Parathyroid adenoma (tissue), 2 donors: ENCODE data around the gene ARFGAP1.

Source experiments
- H2AFZ ChIP-seq: fragments of 300-600 bp; sonication (generic); one replicate; pipeline ENCODE4 v1.7.0; 2017; ENCODE audit warnings: antibody characterized with exemption, mild to moderate bottlenecking
- H3K27ac ChIP-seq: fragments of 300-600 bp; sonication (generic); one replicate; pipeline ENCODE4 v1.7.0; 2017
- H3K27me3 ChIP-seq: fragments of 300-600 bp; sonication (generic); one replicate; pipeline ENCODE4 v1.7.0; 2017; ENCODE audit warnings: low read length; ENCODE audit not compliant: control insufficient read depth, insufficient read depth
- H3K36me3 ChIP-seq: fragments of 300-600 bp; sonication (generic); one replicate; pipeline ENCODE4 v1.7.0; 2017; ENCODE audit warnings: low read length; ENCODE audit not compliant: control insufficient read depth, insufficient read depth
- H3K4me1 ChIP-seq: fragments of 300-600 bp; sonication (generic); one replicate; pipeline ENCODE4 v1.7.0; 2017; ENCODE audit warnings: control low read depth
- H3K4me2 ChIP-seq: fragments of 300-600 bp; sonication (generic); one replicate; pipeline ENCODE4 v1.7.0; 2017; ENCODE audit warnings: low read length
- H3K4me3 ChIP-seq: fragments of 300-600 bp; sonication (generic); one replicate; pipeline ENCODE4 v1.7.0; 2017; ENCODE audit warnings: low read depth, low read length
- H3K79me2 ChIP-seq: fragments of 300-600 bp; sonication (generic); one replicate; pipeline ENCODE4 v1.7.0; 2017; ENCODE audit warnings: control low read depth
- H3K9ac ChIP-seq: fragments of 300-600 bp; sonication (generic); one replicate; pipeline ENCODE4 v1.7.0; 2017; ENCODE audit warnings: mild to moderate bottlenecking
- H3K9me3 ChIP-seq: fragments of 300-600 bp; sonication (generic); one replicate; pipeline ENCODE4 v1.7.0; 2017; ENCODE audit warnings: low read length; ENCODE audit not compliant: control insufficient read depth
- CTCF ChIP-seq: fragments of 300-600 bp; sonication (generic); IDR thresholded peaks from one replicate; pipeline ENCODE4 v1.7.0; 2017; ENCODE audit warnings: antibody characterized with exemption, mild to moderate bottlenecking
- donor health status: primary hyperparathyroidism.

The ARFGAP1 gene

GRCh38 chr20:63269724-63270123, 2.9 kb upstream of the ARFGAP1 start:
- Histone ChIP-seq H3K27ac (no peak overlapping the region), H3K27me3 (no peaks in the 10 kb centered on the region), H3K4me2 (no peak overlapping the region), H3K9ac (no peak overlapping the region), H2AFZ (no peak overlapping the region), H3K4me1 (no peaks in the 10 kb centered on the region), H3K36me3 (no peaks in the 10 kb centered on the region), H3K9me3 (no peaks in the 10 kb centered on the region), H3K4me3 (no peak overlapping the region), H3K79me2 (peaks cover 9% of the 10 kb centered on the region)
- no peak for TF ChIP-seq CTCF

GRCh38 chr20:63270606-63271325, 1.8 kb upstream of the ARFGAP1 start:
- Histone ChIP-seq H3K27me3 (no peaks in the 10 kb centered on the region), H3K9me3 (no peaks in the 10 kb centered on the region), H3K4me2 (no peak overlapping the region)

GRCh38 chr20:63273059-63273579, 506 bp downstream of the ARFGAP1 start:
- H3K36me3 ChIP-seq = no peaks in the 10 kb centered on the region
- H3K79me2 ChIP-seq = peaks cover 12% of the 10 kb centered on the region
- no peak overlapping the region for H2AFZ ChIP-seq
- no peaks in the 10 kb centered on the region for H3K27me3 ChIP-seq
- TF ChIP-seq CTCF = no peak
- peak overlapping the region; percentile 46 for H3K9ac ChIP-seq
- no peaks in the 10 kb centered on the region for H3K9me3 ChIP-seq
- H3K4me1 ChIP-seq = no peaks in the 10 kb centered on the region
- H3K27ac ChIP-seq = no peak overlapping the region
- peak overlapping the region; percentile 99 for H3K4me2 ChIP-seq
- peak overlapping the region; percentile 76 for H3K4me3 ChIP-seq

More at GRCh38 chr20:63270606-63271325, 1.8 kb upstream of the ARFGAP1 start:
- no peak overlapping the region for H3K4me3 ChIP-seq
- H3K36me3 ChIP-seq = no peaks in the 10 kb centered on the region
- TF ChIP-seq CTCF = no peak
- no peaks in the 10 kb centered on the region for H3K4me1 ChIP-seq
- no peak overlapping the region for H3K9ac ChIP-seq
- no peak overlapping the region for H3K27ac ChIP-seq
- no peak overlapping the region for H2AFZ ChIP-seq
- H3K79me2 ChIP-seq = peaks cover 9% of the 10 kb centered on the region

GRCh38 chr20:63273635-63274380, 1.2 kb downstream of the ARFGAP1 start:
- no peaks in the 10 kb centered on the region for H3K36me3 ChIP-seq
- H3K4me2 ChIP-seq = peak overlapping the region; percentile 99
- H2AFZ ChIP-seq = no peak overlapping the region
- no peak for TF ChIP-seq CTCF
- no peaks in the 10 kb centered on the region for H3K4me1 ChIP-seq
- no peak overlapping the region for H3K9ac ChIP-seq
- no peaks in the 10 kb centered on the region for H3K27me3 ChIP-seq
- no peak overlapping the region for H3K27ac ChIP-seq
- H3K9me3 ChIP-seq = no peaks in the 10 kb centered on the region
- peak overlapping the region; percentile 76 for H3K4me3 ChIP-seq
- peaks cover 12% of the 10 kb centered on the region for H3K79me2 ChIP-seq
